ENCODE results near the gene DCAF11. TPM values are rescaled to one million over a fixed set of nuclear protein-coding genes. Genes with fewer than 3 reads are reported as not detected.

The DCAF11 gene
- total and polyA plus RNA-seq, 2 of the 13 experiments (the other 11 are each of a cell fraction or from before 2014, with no cell fraction given) = 150 to 257 TPM

GRCh38 chr14:24146453-24146977 lies 31.9 kb downstream of the DCAF11 start, which contains the start of gene PSME2 (continued):
- no peak for TF ChIP-seq ZBTB7A (CRISPR knock-in tag; IDR thresholded peaks at IDR 0.05)
- TF ChIP-seq FOXP1 (IDR thresholded peaks at IDR 0.05) = no peak
- TF ChIP-seq FOXP1 (CRISPR knock-in tag; IDR thresholded peaks at IDR 0.05) = peak; percentile 27; the same call in 1 of the 2 replicates
- no peak for TF ChIP-seq ZNF672 (CRISPR knock-in tag; IDR thresholded peaks at IDR 0.05)
- no peak for TF ChIP-seq ZBTB40 (IDR thresholded peaks at IDR 0.05)
- no peak for TF ChIP-seq ZBTB40 (CRISPR knock-in tag; IDR thresholded peaks at IDR 0.05)
- TF ChIP-seq ZNF891 (CRISPR knock-in tag; IDR thresholded peaks at IDR 0.05) = no peak
- TF ChIP-seq ZNF691 (CRISPR knock-in tag; IDR thresholded peaks at IDR 0.05; ENCODE audit: borderline replicate concordance, low read depth) = peak; percentile 3; the same call in 1 of the 2 replicates
- peak; percentile 80 for TF ChIP-seq RBM39 (IDR thresholded peaks at IDR 0.05; ENCODE audit: low read depth, low read length, poor library complexity, severe bottlenecking)
- TF ChIP-seq MLXIP (CRISPR knock-in tag; IDR thresholded peaks at IDR 0.05; ENCODE audit: borderline replicate concordance) = no peak
- TF ChIP-seq ZNF850 (CRISPR knock-in tag; conservative IDR thresholded peaks at IDR 0.05) = no peak
- TF ChIP-seq E2F2 (CRISPR knock-in tag; IDR thresholded peaks at IDR 0.05; ENCODE audit: borderline replicate concordance) = no peak
- TF ChIP-seq ZBTB39 (CRISPR knock-in tag; IDR thresholded peaks at IDR 0.05) = no peak
